DMS79 treated with DMSO at 0.1 percent for 48 hours (cell line): ENCODE data around the gene HSFX3.
A peak's percentile ranks its signal among the peaks of the same experiment; 100 is the strongest.
"Not testable (repeated sequence)": the region's sequence is repeated elsewhere in the genome, so short reads cannot be mapped to it uniquely, and the experiment has no call there.

ENCODE experiments used
- DNase-seq: peaks from one replicate; lab custom pipeline; 2025; lab: John Stamatoyannopoulos, UW

The HSFX3 gene

DNA sequence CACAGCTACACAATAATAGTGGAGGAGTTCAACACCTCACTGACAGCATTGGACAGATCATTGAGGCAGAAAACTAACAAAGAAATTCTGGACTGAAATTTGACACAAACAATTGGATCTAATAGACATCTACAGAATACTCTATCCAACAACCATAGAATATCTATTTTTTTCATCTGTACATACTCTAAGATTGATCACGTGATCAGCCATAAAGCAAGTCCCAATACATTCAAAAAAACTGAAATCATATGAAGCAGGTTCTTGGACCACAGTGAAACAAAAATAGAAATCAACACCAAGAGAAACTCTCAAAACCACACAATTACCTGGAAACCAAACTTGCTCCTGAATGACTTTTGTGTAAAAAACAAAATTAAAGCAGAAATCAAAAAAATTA is 32.4 kb downstream of the HSFX3 start:
- no peak for DNase-seq

GRCh38 chrX:149516604-149517003 is 33.1 kb downstream of the HSFX3 start:
- DNase-seq: no peak

DNA sequence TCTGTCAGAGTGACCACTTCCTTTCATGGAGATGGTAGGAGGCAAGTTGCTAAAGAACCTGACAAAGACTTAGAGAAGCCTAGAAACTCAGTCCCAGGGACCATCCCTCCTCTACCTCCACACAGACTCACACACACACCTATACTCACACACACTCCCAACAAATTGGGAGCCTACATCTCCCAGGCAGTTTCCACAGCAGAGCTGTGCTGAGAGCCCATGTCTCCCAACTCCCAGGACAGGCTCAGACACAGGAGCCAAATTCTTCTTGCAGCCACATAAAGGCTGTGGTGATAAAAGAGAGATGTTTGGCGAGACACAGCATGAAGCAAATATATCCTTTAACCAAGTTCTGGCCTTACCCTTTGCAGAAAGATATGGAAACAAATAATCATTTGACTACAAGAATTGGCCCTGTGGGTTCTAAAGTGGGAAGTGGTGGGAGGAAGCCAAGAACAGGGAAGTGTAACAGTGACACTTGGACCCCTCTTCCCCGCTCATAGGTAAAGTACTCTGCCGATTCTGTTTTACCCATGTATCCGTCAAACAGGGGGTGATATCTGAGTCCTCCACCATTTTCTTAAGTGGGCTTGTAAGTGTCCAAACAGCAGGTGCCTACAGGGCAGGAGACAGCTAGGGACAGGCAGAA is 33.6 kb downstream of the HSFX3 start:
- no peak for DNase-seq

- DNase-seq: no peak
These were observed 35.8 kb downstream of the HSFX3 start for GRCh38 chrX:149513825-149514428.

GRCh38 chrX:149512225-149512885 is 37.4 kb downstream of the HSFX3 start:
- DNase-seq: no peak

GRCh38 chrX:149511081-149511480 is 38.6 kb downstream of the HSFX3 start:
- DNase-seq: peak; percentile 2

DNA sequence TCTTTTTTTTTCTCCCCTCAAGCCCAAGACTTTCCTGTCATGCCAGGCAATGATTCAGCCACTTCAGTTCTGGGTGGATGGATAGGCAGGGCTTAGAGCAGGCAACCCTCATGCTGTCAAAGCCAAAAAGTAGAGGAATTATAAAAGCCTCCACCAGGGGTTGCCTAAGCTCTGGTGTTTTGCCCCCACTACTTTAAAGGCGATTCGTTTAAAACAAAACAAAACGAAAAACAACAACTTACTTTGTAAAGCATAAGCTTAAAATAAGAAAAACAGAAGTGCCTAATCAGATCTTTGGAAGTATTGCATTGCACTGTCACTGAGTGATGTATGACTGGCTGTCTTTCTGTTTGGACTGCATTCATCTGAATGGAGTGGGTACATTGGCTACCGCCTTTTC is 39.3 kb downstream of the HSFX3 start:
- DNase-seq: no peak

- no peak for DNase-seq
These were observed 41.3 kb downstream of the HSFX3 start for GRCh38 chrX:149508467-149508866.

DNA sequence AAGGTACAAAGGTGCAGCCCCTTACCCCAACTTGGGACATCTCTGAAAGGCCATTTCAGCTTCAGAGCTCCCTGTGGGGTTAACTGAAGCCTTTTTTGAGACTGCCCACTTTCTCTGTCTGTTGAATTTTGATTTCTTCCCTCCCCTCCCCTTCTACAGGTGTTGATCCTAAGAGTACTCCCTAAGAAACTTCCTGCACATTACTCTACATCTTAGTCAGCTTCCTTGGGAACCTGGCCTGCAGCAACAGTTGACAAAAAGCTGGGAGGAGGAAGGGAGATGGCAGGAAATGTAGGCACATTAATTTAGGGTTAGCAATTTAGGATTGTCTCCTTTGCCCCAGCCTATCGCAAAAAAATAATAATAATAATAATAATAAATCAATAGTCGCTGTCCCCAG is 43.4 kb downstream of the HSFX3 start:
- DNase-seq: no peak

DNA sequence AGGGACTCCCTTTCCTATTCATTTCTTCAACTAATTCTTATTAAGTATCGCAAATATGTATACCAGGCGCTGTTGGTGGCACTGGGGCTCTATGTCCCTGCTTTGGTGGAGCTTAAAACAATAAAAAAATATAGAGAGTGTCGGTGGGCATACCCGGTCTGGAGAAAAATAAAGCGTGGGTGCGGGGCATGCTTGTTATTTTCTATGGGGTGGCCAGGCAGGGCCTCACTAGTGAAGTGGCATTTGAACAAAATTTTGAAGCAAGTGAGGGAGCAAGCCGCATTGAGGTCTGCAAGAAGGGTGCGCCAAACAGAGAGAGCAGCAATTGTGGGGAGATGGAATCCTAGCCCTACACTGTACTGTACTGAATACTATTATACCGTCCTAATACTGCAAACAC is 44.1 kb downstream of the HSFX3 start:
- DNase-seq: no peak

GRCh38 chrX:149504915-149505651 is 44.6 kb downstream of the HSFX3 start, which contains the start of gene IDS:
Gene IDS (minus strand): TSS chrX:149505306. CDS start chrX:149505137, 169 bp downstream.
- peak; percentile 68 for DNase-seq

- DNase-seq: peak; percentile 5
These were observed 45.4 kb downstream of the HSFX3 start for GRCh38 chrX:149504226-149504914.

DNA sequence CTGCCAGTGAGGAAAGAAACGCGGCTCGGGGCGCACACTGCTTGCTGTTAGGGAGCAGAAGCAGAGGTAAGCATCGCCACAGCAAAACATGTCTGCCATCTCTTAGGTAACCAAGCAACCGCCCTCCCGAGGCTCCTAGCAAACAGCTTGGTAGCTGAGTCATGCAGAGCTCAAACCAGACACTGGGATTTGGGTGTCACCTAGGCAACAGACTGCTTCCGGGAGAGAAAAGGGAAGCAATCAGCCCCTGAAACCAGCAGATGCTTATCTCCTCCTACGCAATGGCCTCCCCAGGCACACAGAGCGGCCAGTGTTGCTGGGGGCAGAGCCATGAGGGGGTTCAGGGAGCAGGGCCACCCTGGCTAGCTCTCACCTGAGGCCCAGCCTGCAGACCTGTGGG is 46.3 kb downstream of the HSFX3 start:
- not testable (repeated sequence) for DNase-seq

GRCh38 chrX:149502923-149503322 is 46.8 kb downstream of the HSFX3 start:
- DNase-seq: not testable (repeated sequence)

DNA sequence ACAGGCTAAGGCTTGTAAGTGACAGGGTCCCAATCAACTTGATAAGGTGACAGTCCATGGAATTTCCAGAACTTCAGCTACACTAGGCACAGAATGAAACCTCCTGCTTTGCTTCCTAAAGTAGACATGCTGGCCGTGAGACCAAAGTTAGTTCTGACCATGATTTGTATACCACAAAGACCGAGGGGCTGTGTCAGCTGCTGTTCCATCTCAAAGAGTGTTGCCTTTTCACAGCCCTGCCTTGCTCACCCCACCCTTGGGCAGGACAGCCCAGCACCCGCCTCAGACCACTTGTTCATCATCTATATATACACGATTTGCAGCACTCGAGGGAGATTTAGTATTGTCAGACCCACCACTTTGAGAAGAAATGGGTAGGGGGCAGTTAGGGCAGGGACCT is 50.0 kb downstream of the HSFX3 start:
- DNase-seq: no peak

DNA sequence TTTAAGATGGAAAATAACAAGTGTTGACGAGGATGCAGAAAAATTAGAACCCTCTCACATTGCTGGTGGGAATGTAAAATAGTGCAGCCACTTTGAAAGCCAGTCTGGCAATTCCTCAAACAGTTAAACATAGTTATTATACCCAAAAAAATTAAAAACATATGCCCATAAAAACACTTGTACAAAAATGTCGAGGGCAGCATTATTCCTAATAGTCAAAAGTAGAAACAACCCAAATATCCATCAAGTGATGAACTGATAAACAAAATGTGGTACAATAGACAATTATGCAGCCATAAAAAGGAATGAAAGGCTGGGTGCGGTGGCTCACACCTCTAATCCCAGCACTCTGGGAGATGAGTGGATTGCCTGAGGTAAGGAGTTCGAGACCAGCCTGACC is 51.0 kb downstream of the HSFX3 start:
- DNase-seq: no peak
